Right atrium auricular region (tissue), 2 donors: Measurements from ENCODE around the gene ATOX1. TPM values are rescaled to one million over a fixed set of nuclear protein-coding genes. Genes with fewer than 3 reads are reported as not detected.
"Not testable (repeated sequence)": the region's sequence is repeated elsewhere in the genome, so short reads cannot be mapped to it uniquely, and the experiment has no call there.

Experiments used
- DNase-seq: peaks from one replicate; pipeline ENCODE4 v3.0.0-alpha.2; 2019; ENCODE audit warnings: low spot score
- H3K27ac ChIP-seq, 2 donors: fragments of 200-600 bp; sonication (generic); 1 replicate in 1 of 2; 2 replicates in 1 of 2; pipeline ENCODE4 v1.5.1; 2016 to 2019
- H3K27me3 ChIP-seq, 2 donors: fragments of 200-600 bp; sonication (generic); one replicate each; pipeline versions ENCODE4 v1.5.1 to v1.6.0; 2017 to 2019
- H3K36me3 ChIP-seq: fragments of 200-600 bp; sonication (generic); one replicate; pipeline ENCODE4 v1.5.1; 2016
- H3K4me1 ChIP-seq, 2 donors: fragments of 200-600 bp; sonication (generic); one replicate each; pipeline versions ENCODE4 v1.5.1 to v1.6.0; 2017 to 2019
- H3K4me3 ChIP-seq, 2 donors: fragments of 200-600 bp; sonication (generic); 1 replicate in 1 of 2; 2 replicates in 1 of 2; pipeline ENCODE4 v1.5.1; 2017 to 2019; ENCODE audit warnings: mild to moderate bottlenecking in 1 of 2, moderate library complexity in 1 of 2
- H3K9me3 ChIP-seq, 2 donors: fragments of 200-600 bp; sonication (generic); one replicate each; pipeline ENCODE4 v1.5.1; 2019
- CTCF ChIP-seq, 2 donors: fragments of 200-600 bp; sonication (generic); IDR thresholded peaks; one replicate each; pipeline ENCODE4 v1.5.1; 2019; ENCODE audit warnings: antibody characterized with exemption in 2 of 2
- total RNA-seq, 2 donors: library from RNA; depleted of rRNA; stranded (reverse); fragments of >200 nt; gene quantifications; one replicate each; pipeline ENCODE4 v1.1.0, GENCODE V29; 2016

The ATOX1 gene
- total RNA-seq, 2 donors from 2014 or later: 64.6 to 84.5 TPM

GRCh38 chr5:151795426-151795825 is 37.0 kb upstream of the ATOX1 start:
- Histone ChIP-seq H3K4me3 (no peak overlapping the region), H3K36me3 (peaks cover 88% of the 10 kb centered on the region), H3K27ac (no peak overlapping the region), H3K27me3 (no peaks in the 10 kb centered on the region), H3K4me1 (no peaks in the 10 kb centered on the region), H3K9me3 (no peaks in the 10 kb centered on the region)
- no peak for DNase-seq
- no peak for TF ChIP-seq CTCF (IDR thresholded peaks at IDR 0.05)

- H3K4me1 ChIP-seq: no peaks in the 10 kb centered on the region
- H3K4me3 ChIP-seq: no peak overlapping the region
- no peaks in the 10 kb centered on the region for H3K27me3 ChIP-seq
- no peaks in the 10 kb centered on the region for H3K9me3 ChIP-seq
- TF ChIP-seq CTCF (IDR thresholded peaks at IDR 0.05): no peak
- no peak for DNase-seq
- peaks cover 79% of the 10 kb centered on the region for H3K36me3 ChIP-seq
- H3K27ac ChIP-seq: no peak overlapping the region
Measured at GRCh38 chr5:151793358-151793757, 34.9 kb upstream of the ATOX1 start.

- TF ChIP-seq CTCF (IDR thresholded peaks at IDR 0.05): no peak
- no peak for DNase-seq
- Histone ChIP-seq H3K36me3 (peaks cover 41% of the 10 kb centered on the region), H3K4me3 (no peak overlapping the region), H3K9me3 (no peaks in the 10 kb centered on the region), H3K4me1 (peaks cover 0 to 15% of the 10 kb centered on the region in 2 donors), H3K27ac (no peak overlapping the region), H3K27me3 (no peaks in the 10 kb centered on the region)
Measured at GRCh38 chr5:151787817-151788216, 29.4 kb upstream of the ATOX1 start.

- DNase-seq: no peak
Measured at GRCh38 chr5:151786468-151786867, 28.0 kb upstream of the ATOX1 start.

GRCh38 chr5:151784141-151784540 is 25.7 kb upstream of the ATOX1 start:
- Histone ChIP-seq H3K9me3 (no peaks in the 10 kb centered on the region), H3K27ac (no peak overlapping the region), H3K4me3 (no peak overlapping the region), H3K36me3 (peaks cover 9% of the 10 kb centered on the region), H3K27me3 (no peaks in the 10 kb centered on the region), H3K4me1 (peaks cover 0 to 49% of the 10 kb centered on the region in 2 donors)
- no peak for TF ChIP-seq CTCF (IDR thresholded peaks at IDR 0.05)
- no peak for DNase-seq

More at GRCh38 chr5:151786468-151786867, 28.0 kb upstream of the ATOX1 start:
- H3K27ac ChIP-seq: no peak overlapping the region
- no peaks in the 10 kb centered on the region for H3K9me3 ChIP-seq
- no peak overlapping the region for H3K4me3 ChIP-seq
- H3K27me3 ChIP-seq: no peaks in the 10 kb centered on the region
- peaks cover 28% of the 10 kb centered on the region for H3K36me3 ChIP-seq
- TF ChIP-seq CTCF (IDR thresholded peaks at IDR 0.05): no peak
- peaks cover 0 to 25% of the 10 kb centered on the region in 2 donors for H3K4me1 ChIP-seq

GRCh38 chr5:151783664-151784063 is 25.2 kb upstream of the ATOX1 start:
- peaks cover 0 to 53% of the 10 kb centered on the region in 2 donors for H3K4me1 ChIP-seq
- not testable (repeated sequence) for H3K36me3 ChIP-seq, H3K27ac ChIP-seq

More at GRCh38 chr5:151783664-151784063, 25.2 kb upstream of the ATOX1 start:
- not testable (repeated sequence) for DNase-seq, H3K9me3 ChIP-seq, H3K27me3 ChIP-seq, H3K4me3 ChIP-seq
